ENCODE results near the gene SLC12A5. TPM values are rescaled to one million over a fixed set of nuclear protein-coding genes. Genes with fewer than 3 reads are reported as not detected.

SLC12A5 gene
- total and polyA plus RNA-seq, 2 donors (not counting 1 experiment from before 2014, with no cell fraction given), result 0.32 TPM; not detected in 1

GRCh38 chr20:46083101-46083500 is 54.1 kb downstream of the SLC12A5 start:
- Mint-ChIP-seq H3K27me3 (no peaks in the 10 kb centered on the region), H3K9me3 (ENCODE audit: insufficient read depth) (no peaks in the 10 kb centered on the region), H3K4me3 (no peak overlapping the region), H3K4me1 (peaks cover 67% of the 10 kb centered on the region), H3K27ac (no peak overlapping the region)
- WGBS (ENCODE audit: insufficient coverage), result 93% methylated on average over 4 of the region's 6 CpGs
- Histone ChIP-seq H3K9me3 (ENCODE audit: control extremely low read depth in 1 of 3, control insufficient read depth in 2 of 3, insufficient read depth in 1 of 3, low read length in 2 of 3) (no peaks in the 10 kb centered on the region), H3K9ac (ENCODE audit: low read length) (no peak overlapping the region), H4K20me1 (ENCODE audit: control insufficient read depth, insufficient read depth, low read length, poor library complexity, severe bottlenecking) (peaks cover 97% of the 10 kb centered on the region), H3K36me3 (replicated peaks in 1 of 2; ENCODE audit: control extremely low read depth in 1 of 2, control insufficient read depth in 1 of 2, extremely low read depth in 1 of 2, insufficient read depth in 2 of 2, low read length in 1 of 2) (peaks cover 2 to 15% of the 10 kb centered on the region in 2 experiments), H3K27me3 (replicated peaks in 1 of 4; ENCODE audit: control extremely low read depth in 1 of 4, control insufficient read depth in 3 of 4, insufficient read depth in 4 of 4, low read length in 3 of 4) (no peaks in the 10 kb centered on the region), H2AFZ (ENCODE audit: insufficient read depth, low read depth, low read length, poor library complexity, severe bottlenecking) (no peak overlapping the region), H3K4me1 (ENCODE audit: control insufficient read depth in 2 of 2, insufficient read depth in 2 of 2, low read length in 2 of 2) (peaks cover 5 to 37% of the 10 kb centered on the region in 2 donors), H3K79me2 (ENCODE audit: control insufficient read depth, insufficient read depth, low read length) (peaks cover 100% of the 10 kb centered on the region), H3K4me2 (replicated peaks; ENCODE audit: low read depth, low read length, poor library complexity, severe bottlenecking) (no peak overlapping the region), H3K4me3 (ENCODE audit: control extremely low read depth in 1 of 5, extremely low read depth in 1 of 5, insufficient read depth in 1 of 5, low read depth in 2 of 5, low read length in 4 of 5) (no peak overlapping the region), H3K27ac (ENCODE audit: low read length in 2 of 2) (no peak overlapping the region)
- CTCF ChIA-PET, result interaction anchor here (1.1 kb wide), 1 partner anchor 17 kb away, joined by 4 read pairs; no protein-coding TSS in a partner anchor
- no peak for DNase-seq
- no peak for TF ChIP-seq EZH2 (IDR thresholded peaks at IDR 0.05; ENCODE audit: borderline replicate concordance, insufficient read depth, low read depth, low read length, poor library complexity, severe bottlenecking)
- TF ChIP-seq CTCF (IDR thresholded peaks at IDR 0.05), result no peak
- POLR2A ChIA-PET, result no interaction called here
- intact Hi-C loops (cut with micrococcal nuclease), result no loop called here
- ATAC-seq (ENCODE audit: low read depth), result no peak

- Mint-ChIP-seq H3K4me1 (peaks cover 72% of the 10 kb centered on the region), H3K27me3 (no peaks in the 10 kb centered on the region), H3K4me3 (no peak overlapping the region), H3K9me3 (ENCODE audit: insufficient read depth) (no peaks in the 10 kb centered on the region), H3K27ac (no peak overlapping the region)
- H3K4me3 ChIP-seq (ENCODE audit: control extremely low read depth in 1 of 5, extremely low read depth in 1 of 5, insufficient read depth in 1 of 5, low read depth in 2 of 5, low read length in 4 of 5), result no peak overlapping the region
- no peak for DNase-seq
- no peak overlapping the region for H3K9ac ChIP-seq (ENCODE audit: low read length)
- no peak overlapping the region for H2AFZ ChIP-seq (ENCODE audit: insufficient read depth, low read depth, low read length, poor library complexity, severe bottlenecking)
- TF ChIP-seq EZH2 (IDR thresholded peaks at IDR 0.05; ENCODE audit: borderline replicate concordance, insufficient read depth, low read depth, low read length, poor library complexity, severe bottlenecking), result no peak
- TF ChIP-seq CTCF (IDR thresholded peaks at IDR 0.05), result no peak
- ATAC-seq (ENCODE audit: low read depth), result no peak
- POLR2A ChIA-PET, result no interaction called here
- no CpG with 5 or more reads among the region's 1 CpG for WGBS (ENCODE audit: insufficient coverage)
- H3K36me3 ChIP-seq (replicated peaks in 1 of 2; ENCODE audit: control extremely low read depth in 1 of 2, control insufficient read depth in 1 of 2, extremely low read depth in 1 of 2, insufficient read depth in 2 of 2, low read length in 1 of 2), result peaks cover 0 to 10% of the 10 kb centered on the region in 2 experiments
- H3K4me2 ChIP-seq (replicated peaks; ENCODE audit: low read depth, low read length, poor library complexity, severe bottlenecking), result no peak overlapping the region
- CTCF ChIA-PET, result interaction anchor here (1.1 kb wide), 1 partner anchor 16 kb away, joined by 4 read pairs; no protein-coding TSS in a partner anchor
- intact Hi-C loops (cut with micrococcal nuclease), result no loop called here
- H3K9me3 ChIP-seq (ENCODE audit: control extremely low read depth in 1 of 3, control insufficient read depth in 2 of 3, insufficient read depth in 1 of 3, low read length in 2 of 3), result no peaks in the 10 kb centered on the region
- no peaks in the 10 kb centered on the region for H3K27me3 ChIP-seq (replicated peaks in 1 of 4; ENCODE audit: control extremely low read depth in 1 of 4, control insufficient read depth in 3 of 4, insufficient read depth in 4 of 4, low read length in 3 of 4)
- H4K20me1 ChIP-seq (ENCODE audit: control insufficient read depth, insufficient read depth, low read length, poor library complexity, severe bottlenecking), result peaks cover 97% of the 10 kb centered on the region
- peaks cover 100% of the 10 kb centered on the region for H3K79me2 ChIP-seq (ENCODE audit: control insufficient read depth, insufficient read depth, low read length)
- H3K4me1 ChIP-seq (ENCODE audit: control insufficient read depth in 2 of 2, insufficient read depth in 2 of 2, low read length in 2 of 2), result peaks cover 10 to 42% of the 10 kb centered on the region in 2 donors
- H3K27ac ChIP-seq (ENCODE audit: low read length in 2 of 2), result no peak overlapping the region
Measured at GRCh38 chr20:46083531-46084061, 54.6 kb downstream of the SLC12A5 start.
